SK-N-SH (cell line): Measurements from ENCODE around the gene CIT. TPM values are rescaled to one million over a fixed set of nuclear protein-coding genes. Genes with fewer than 3 reads are reported as not detected.

Experiments
- CTCF ChIA-PET: fragments of 300-600, 350-600 bp; formaldehyde crosslinking; extraction: SDS; loops from one replicate; lab custom pipeline; 2021; lab: Yijun Ruan, JAX
- POLR2A ChIA-PET: fragments of 350-600 bp; sonication (Branson Sonifier 250); formaldehyde crosslinking; extraction: SDS; loops from one replicate; lab custom pipeline; 2020; ENCODE audit warnings: antibody characterized with exemption, inconsistent platforms; lab: Yijun Ruan, JAX
- DNase-seq: peaks from one replicate; pipeline ENCODE4 v3.0.0; 2012
- H2AFZ ChIP-seq: fragments of 200-600 bp; sonication (generic); 2 replicates; pipeline ENCODE4 v1.8.1; 2016; ENCODE audit warnings: antibody characterized with exemption, mild to moderate bottlenecking, low read depth
- H3F3A ChIP-seq: fragments of 200-600 bp; sonication (generic); replicated peaks from 2 replicates; pipeline ENCODE3; 2016; ENCODE audit warnings: antibody characterized with exemption, mild to moderate bottlenecking; ENCODE audit not compliant: insufficient read depth
- H3K27ac ChIP-seq, 2 experiments: fragments of 200-500 bp in 1 of 2; fragments of 200-600 bp in 1 of 2; sonication (Bioruptor generic) in 1 of 2; sonication (generic), shearing (Covaris generic) in 1 of 2; 2 replicates each; pipeline versions ENCODE4 v1.5.1 to v1.6.1; 2014 to 2016; ENCODE audit warnings: low read depth in 2 of 2, inconsistent platforms in 1 of 2, low read length in 1 of 2, mild to moderate bottlenecking in 1 of 2, mixed read lengths in 1 of 2
- H3K27me3 ChIP-seq: fragments of 200-600 bp; sonication (generic), shearing (Covaris generic); 2 replicates; pipeline ENCODE4 v1.6.1; 2016; ENCODE audit warnings: mixed run types; ENCODE audit not compliant: insufficient read depth
- H3K36me3 ChIP-seq, 2 experiments: fragments of 200-500 bp in 1 of 2; fragments of 200-600 bp in 1 of 2; sonication (Bioruptor generic) in 1 of 2; sonication (generic) in 1 of 2; replicated peaks in 1 of 2; 2 replicates each; pipeline versions ENCODE3 to v1.5.1; 2014 to 2016; ENCODE audit warnings: low read length in 1 of 2, mild to moderate bottlenecking in 1 of 2; ENCODE audit not compliant: insufficient read depth in 2 of 2, control insufficient read depth in 1 of 2
- H3K4me1 ChIP-seq, 2 experiments: fragments of 200-500 bp in 1 of 2; fragments of 200-600 bp in 1 of 2; sonication (Bioruptor generic) in 1 of 2; sonication (generic), shearing (Covaris generic) in 1 of 2; 2 replicates each; pipeline versions ENCODE4 v1.5.1 to v1.6.1; 2014 to 2016; ENCODE audit warnings: low read depth in 1 of 2, low read length in 1 of 2, mixed run types in 1 of 2; ENCODE audit not compliant: insufficient read depth in 2 of 2, control insufficient read depth in 1 of 2
- H3K4me2 ChIP-seq: fragments of 200-600 bp; sonication (generic), shearing (Covaris generic); 2 replicates; pipeline ENCODE4 v1.6.1; 2017; ENCODE audit warnings: mixed run types
- H3K4me3 ChIP-seq, 2 experiments: fragments of 200-500 bp in 1 of 2; fragments of 200-600 bp in 1 of 2; sonication (Bioruptor generic) in 1 of 2; sonication (generic), shearing (Covaris generic) in 1 of 2; 2 replicates each; pipeline versions ENCODE4 v1.5.1 to v1.8.1; 2014 to 2016; ENCODE audit warnings: low read depth in 2 of 2, inconsistent platforms in 1 of 2, low read length in 1 of 2, mild to moderate bottlenecking in 1 of 2, mixed read lengths in 1 of 2, moderate library complexity in 1 of 2
- H3K79me2 ChIP-seq: fragments of 200-600 bp; sonication (generic); 2 replicates; pipeline ENCODE4 v1.8.1; 2017; ENCODE audit warnings: mild to moderate bottlenecking; ENCODE audit not compliant: insufficient read depth
- H3K9ac ChIP-seq: fragments of 200-600 bp; sonication (generic); 2 replicates; pipeline ENCODE4 v1.6.1; 2017; ENCODE audit warnings: mixed run types
- H3K9me2 ChIP-seq: fragments of 200-600 bp; sonication (generic); 2 replicates; pipeline ENCODE4 v1.6.1; 2017; ENCODE audit warnings: mixed run types
- H3K9me3 ChIP-seq: fragments of 200-600 bp; sonication (generic); 2 replicates; pipeline ENCODE4 v1.6.1; 2017; ENCODE audit warnings: mixed run types, mild to moderate bottlenecking, moderate library complexity
- H4K20me1 ChIP-seq: fragments of 200-600 bp; sonication (generic); 2 replicates; pipeline ENCODE4 v1.6.1; 2017; ENCODE audit warnings: mild to moderate bottlenecking, mixed run types; ENCODE audit not compliant: insufficient read depth
- CHD2 ChIP-seq: fragments of 150-350 bp; IDR thresholded peaks from 2 replicates; pipeline ENCODE4 v1.6.1; 2018; ENCODE audit warnings: low read length; ENCODE audit not compliant: partially characterized antibody
- EP300 ChIP-seq, 2 experiments: IDR thresholded peaks; 2 replicates each; pipeline versions ENCODE4 v1.4.0 to v1.6.1; 2012; ENCODE audit warnings: borderline replicate concordance in 1 of 2, low read depth in 1 of 2, low read length in 1 of 2
- GABPA ChIP-seq: IDR thresholded peaks from 2 replicates; pipeline ENCODE4 v1.4.0; 2012; ENCODE audit warnings: low read depth, mild to moderate bottlenecking
- GATA2 ChIP-seq: sonication (generic); formaldehyde crosslinking; IDR thresholded peaks from 2 replicates; pipeline ENCODE4 v1.5.0; 2020; ENCODE audit warnings: mild to moderate bottlenecking, missing genetic modification reagents
- JUND ChIP-seq: IDR thresholded peaks from 2 replicates; pipeline ENCODE4 v1.4.0; 2012
- NFIC ChIP-seq: IDR thresholded peaks from 2 replicates; pipeline ENCODE4 v1.4.0; 2012; ENCODE audit warnings: borderline replicate concordance
- PBX3 ChIP-seq: IDR thresholded peaks from 2 replicates; pipeline ENCODE4; 2012
- RAD21 ChIP-seq: IDR thresholded peaks from 2 replicates; pipeline ENCODE4 v1.6.1; 2012; ENCODE audit warnings: mild to moderate bottlenecking, low read length
- RCOR1 ChIP-seq: fragments of 150-350 bp; IDR thresholded peaks from 2 replicates; pipeline ENCODE4 v1.6.1; 2017; ENCODE audit warnings: antibody characterized with exemption, low read length
- SMC3 ChIP-seq: IDR thresholded peaks from 2 replicates; pipeline ENCODE4 v1.6.1; 2012; ENCODE audit warnings: low read depth, low read length, improper control_type of control experiment
- TAF1 ChIP-seq: IDR thresholded peaks from 2 replicates; pipeline ENCODE4 v1.6.1; 2012; ENCODE audit warnings: low read depth, mild to moderate bottlenecking, low read length, moderate library complexity, borderline replicate concordance
- USF2 ChIP-seq: fragments of 150-350 bp; IDR thresholded peaks from 2 replicates; pipeline ENCODE4 v1.6.1; 2017; ENCODE audit warnings: antibody characterized with exemption, low read length, low read depth, borderline replicate concordance
- WGBS: methylation state at CpG from one replicate; pipeline ENCODE4 v1.1.6; 2017; ENCODE audit warnings: low lambda C conversion rate; 5-methylcytosine and 5-hydroxymethylcytosine counted together
- polyA plus RNA-seq, 3 experiments: library from polyadenylated mRNA; depleted of rRNA; stranded (reverse); fragments of >200 nt; gene quantifications; 2 replicates each; pipeline ENCODE4 v1.2.3, GENCODE V29; 2012
- TF ChIP-seq, protein P1 (sequence below): fragments of 200-600 bp; sonication (generic); IDR thresholded peaks from 2 replicates; pipeline ENCODE4 v1.6.1; 2017; ENCODE audit warnings: antibody characterized with exemption, mild to moderate bottlenecking, moderate library complexity

Gene CIT
- polyA plus RNA-seq, 1 of the 3 experiments (the other 2 are of a cell fraction): 7.7 TPM

- ChIA-PET CTCF (interaction anchor here (0.7 to 4.7 kb wide), 32 partner anchors 9 to 206 kb away, joined by 3 to 70 read pairs (median 4); partner anchors contain the start of gene PRKAB1), POLR2A (no interaction called here)
- H3F3A ChIP-seq: no peaks in the 10 kb centered on the region
- no peaks in the 10 kb centered on the region for H3K9me2 ChIP-seq
- no peaks in the 10 kb centered on the region for H3K9me3 ChIP-seq
- H3K27ac ChIP-seq: no peak overlapping the region
- peak overlapping the region in 1 of 2 experiments; percentile 17; a peak in 1 of 4 replicates for H3K4me3 ChIP-seq
- peak; percentile 59 for DNase-seq
- no peak overlapping the region for H3K4me2 ChIP-seq
- TF ChIP-seq RAD21 (peak; percentile 64), NFIC (no peak), SMC3 (peak; percentile 69), JUND (no peak)
- TF ChIP-seq, protein P1, sequence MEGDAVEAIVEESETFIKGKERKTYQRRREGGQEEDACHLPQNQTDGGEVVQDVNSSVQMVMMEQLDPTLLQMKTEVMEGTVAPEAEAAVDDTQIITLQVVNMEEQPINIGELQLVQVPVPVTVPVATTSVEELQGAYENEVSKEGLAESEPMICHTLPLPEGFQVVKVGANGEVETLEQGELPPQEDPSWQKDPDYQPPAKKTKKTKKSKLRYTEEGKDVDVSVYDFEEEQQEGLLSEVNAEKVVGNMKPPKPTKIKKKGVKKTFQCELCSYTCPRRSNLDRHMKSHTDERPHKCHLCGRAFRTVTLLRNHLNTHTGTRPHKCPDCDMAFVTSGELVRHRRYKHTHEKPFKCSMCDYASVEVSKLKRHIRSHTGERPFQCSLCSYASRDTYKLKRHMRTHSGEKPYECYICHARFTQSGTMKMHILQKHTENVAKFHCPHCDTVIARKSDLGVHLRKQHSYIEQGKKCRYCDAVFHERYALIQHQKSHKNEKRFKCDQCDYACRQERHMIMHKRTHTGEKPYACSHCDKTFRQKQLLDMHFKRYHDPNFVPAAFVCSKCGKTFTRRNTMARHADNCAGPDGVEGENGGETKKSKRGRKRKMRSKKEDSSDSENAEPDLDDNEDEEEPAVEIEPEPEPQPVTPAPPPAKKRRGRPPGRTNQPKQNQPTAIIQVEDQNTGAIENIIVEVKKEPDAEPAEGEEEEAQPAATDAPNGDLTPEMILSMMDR: peak; percentile 93
- H3K79me2 ChIP-seq: no peaks in the 10 kb centered on the region
- no peaks in the 10 kb centered on the region for H4K20me1 ChIP-seq
- H3K27me3 ChIP-seq: no peaks in the 10 kb centered on the region
- H3K36me3 ChIP-seq: peaks cover 22 to 27% of the 10 kb centered on the region in 2 experiments
- no peak overlapping the region for H3K9ac ChIP-seq
- 0 out of 2 replicates have a peak overlapping the region, but pooled peaks have one; percentile 44 for H2AFZ ChIP-seq
- WGBS: 47% methylated on average over 8 of the region's 8 CpGs
- H3K4me1 ChIP-seq: no peaks in the 10 kb centered on the region
Measured at GRCh38 chr12:119780786-119781434, 96.2 kb downstream of the CIT start.

- no peak overlapping the region for H3K4me2 ChIP-seq
- H3K79me2 ChIP-seq: no peaks in the 10 kb centered on the region
- no peak overlapping the region for H3K9ac ChIP-seq
- no peak overlapping the region; a peak in 1 of 4 replicates for H3K27ac ChIP-seq
- no peaks in the 10 kb centered on the region for H3K9me2 ChIP-seq
- H3K36me3 ChIP-seq: peaks cover 12 to 17% of the 10 kb centered on the region in 2 experiments
- no peaks in the 10 kb centered on the region for H3F3A ChIP-seq
- H3K27me3 ChIP-seq: no peaks in the 10 kb centered on the region
- POLR2A ChIA-PET: no interaction called here
- no peak overlapping the region for H3K4me3 ChIP-seq
- H3K9me3 ChIP-seq: no peaks in the 10 kb centered on the region
- no peak overlapping the region for H2AFZ ChIP-seq
- no peaks in the 10 kb centered on the region for H4K20me1 ChIP-seq
- WGBS: 95% methylated on average over 7 of the region's 7 CpGs
- no peak for DNase-seq
- CTCF ChIA-PET: interaction anchor here (0.6 to 1.1 kb wide), 4 partner anchors 13 to 116 kb away, joined by 3 to 4 read pairs (median 3); no protein-coding TSS in a partner anchor
- TF ChIP-seq NFIC: no peak
- no peaks in the 10 kb centered on the region for H3K4me1 ChIP-seq
Measured at GRCh38 chr12:119775246-119775895, 101.7 kb downstream of the CIT start.

DNA sequence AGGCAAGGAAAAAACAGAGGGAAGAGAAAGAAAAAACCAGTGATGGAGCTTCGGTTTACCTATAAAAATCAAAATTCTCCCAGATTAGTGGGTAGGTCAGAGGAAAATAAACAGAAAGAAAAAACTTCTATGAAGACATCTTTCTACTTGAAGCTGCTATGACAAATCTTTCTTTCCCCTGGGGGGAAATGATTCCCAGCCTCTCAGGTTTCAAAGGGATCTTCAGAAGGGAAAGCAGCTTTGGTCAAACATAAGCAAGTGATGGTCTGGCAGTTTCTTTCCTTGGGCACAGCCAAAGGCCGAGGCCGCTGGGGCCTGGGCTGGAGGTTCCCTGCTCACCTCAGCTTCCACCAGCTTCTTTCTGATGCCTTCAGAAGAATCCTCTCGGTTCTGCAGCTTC, 104.7 kb downstream of the CIT start:
- H3K4me1 ChIP-seq: no peaks in the 10 kb centered on the region
- CTCF ChIA-PET: interaction anchor here (1.9 kb wide), 1 partner anchor 8 kb away, joined by 14 read pairs; no protein-coding TSS in a partner anchor
- no peaks in the 10 kb centered on the region for H3K9me3 ChIP-seq
- no peaks in the 10 kb centered on the region for H3F3A ChIP-seq
- TF ChIP-seq TAF1 (no peak), USF2 (no peak), GABPA (no peak), GATA2 (CRISPR knock-in tag) (no peak), RCOR1 (no peak), EP300 (IDR thresholded peaks at IDR 0.05; ENCODE audit: borderline replicate concordance in 1 of 2, low read depth in 1 of 2, low read length in 1 of 2) (no peak), CHD2 (no peak), PBX3 (no peak)
- no peaks in the 10 kb centered on the region for H3K27me3 ChIP-seq
- H3K36me3 ChIP-seq: peaks cover 14 to 17% of the 10 kb centered on the region in 2 experiments
- no peak overlapping the region for H3K4me2 ChIP-seq
- POLR2A ChIA-PET: no interaction called here
- no peak for DNase-seq
- no peaks in the 10 kb centered on the region for H4K20me1 ChIP-seq
- H3K9me2 ChIP-seq: no peaks in the 10 kb centered on the region
- no peak overlapping the region for H2AFZ ChIP-seq
- no peak overlapping the region for H3K27ac ChIP-seq
- WGBS: 88% methylated on average over 4 of the region's 4 CpGs
- no peaks in the 10 kb centered on the region for H3K79me2 ChIP-seq
- H3K9ac ChIP-seq: no peak overlapping the region
- no peak overlapping the region for H3K4me3 ChIP-seq
